Body of pancreas (tissue), 4 donors: ENCODE data around the gene MRPL24. TPM values are rescaled to one million over a fixed set of nuclear protein-coding genes. Genes with fewer than 3 reads are reported as not detected.
A peak's percentile ranks its signal among the peaks of the same experiment; 100 is the strongest.
"Not testable (repeated sequence)": the region's sequence is repeated elsewhere in the genome, so short reads cannot be mapped to it uniquely, and the experiment has no call there.

Experiments used
- ATAC-seq: fragments of 150-250 bp; one replicate; pipeline ENCODE4 v1.9.1; 2016
- DNase-seq, 4 donors: peaks; one replicate each; pipeline ENCODE4 v3.0.0-alpha.2; 2019
- H3K27ac ChIP-seq, 4 donors: fragments of 200-600 bp; sonication (generic); 1 replicate in 3 of 4; 2 replicates in 1 of 4; pipeline versions ENCODE4 v1.5.1 to v1.6.1; 2016 to 2019; ENCODE audit warnings: mild to moderate bottlenecking in 1 of 4, mixed read lengths in 1 of 4, moderate library complexity in 1 of 4
- H3K27me3 ChIP-seq, 2 donors: fragments of 200-600 bp; sonication (generic); one replicate each; pipeline ENCODE4 v1.6.0; 2016; ENCODE audit warnings: mild to moderate bottlenecking in 1 of 2
- H3K36me3 ChIP-seq, 2 donors: fragments of 200-600 bp; sonication (generic); replicated peaks in 1 of 2; 2 replicates each; pipeline ENCODE4 v1.5.1; 2016; ENCODE audit warnings: low read depth in 2 of 2; ENCODE audit not compliant: insufficient read depth in 1 of 2
- H3K4me1 ChIP-seq: fragments of 200-600 bp; sonication (generic); one replicate; pipeline ENCODE4 v1.6.0; 2016
- H3K4me3 ChIP-seq, 2 donors: fragments of 200-600 bp; sonication (generic); 1 replicate in 1 of 2; 2 replicates in 1 of 2; pipeline ENCODE4 v1.5.1; 2016 to 2019
- H3K9me3 ChIP-seq, 3 donors: fragments of 200-600 bp; sonication (generic); 1 replicate in 2 of 3; 2 replicates in 1 of 3; pipeline ENCODE4 v1.5.1; 2016
- POLR2A ChIP-seq, 3 donors: fragments of 450-650 bp; IDR thresholded peaks; one replicate each; pipeline ENCODE4 v1.6.1; 2016; ENCODE audit warnings: antibody characterized with exemption in 3 of 3, mild to moderate bottlenecking in 2 of 3
- WGBS, 2 donors: methylation state at CpG; one replicate each; pipeline ENCODE4 v1.1.5; 2017; 5-methylcytosine and 5-hydroxymethylcytosine counted together
- intact Hi-C: fragments of 100-400 bp; cut with DNase I; formaldehyde crosslinking; loops from one replicate; pipeline ENCODE4 v1.15.1; 2023
- total RNA-seq, 2 donors: library from RNA; depleted of rRNA; stranded (reverse); fragments of >200 nt; gene quantifications; one replicate each; pipeline ENCODE4 v1.1.0, GENCODE V29; 2016
- TF ChIP-seq, protein P1 (sequence below), 7 experiments: fragments of 450-650 bp in 4 of 7; fragments of 200-600 bp in 3 of 7; sonication (generic) in 3 of 7; IDR thresholded peaks; one replicate each; pipeline ENCODE4 v1.5.1; 2016 to 2019; ENCODE audit warnings: antibody characterized with exemption in 7 of 7

Gene MRPL24
- total RNA-seq, 2 donors from 2014 or later = 25.2 to 62.0 TPM

DNA sequence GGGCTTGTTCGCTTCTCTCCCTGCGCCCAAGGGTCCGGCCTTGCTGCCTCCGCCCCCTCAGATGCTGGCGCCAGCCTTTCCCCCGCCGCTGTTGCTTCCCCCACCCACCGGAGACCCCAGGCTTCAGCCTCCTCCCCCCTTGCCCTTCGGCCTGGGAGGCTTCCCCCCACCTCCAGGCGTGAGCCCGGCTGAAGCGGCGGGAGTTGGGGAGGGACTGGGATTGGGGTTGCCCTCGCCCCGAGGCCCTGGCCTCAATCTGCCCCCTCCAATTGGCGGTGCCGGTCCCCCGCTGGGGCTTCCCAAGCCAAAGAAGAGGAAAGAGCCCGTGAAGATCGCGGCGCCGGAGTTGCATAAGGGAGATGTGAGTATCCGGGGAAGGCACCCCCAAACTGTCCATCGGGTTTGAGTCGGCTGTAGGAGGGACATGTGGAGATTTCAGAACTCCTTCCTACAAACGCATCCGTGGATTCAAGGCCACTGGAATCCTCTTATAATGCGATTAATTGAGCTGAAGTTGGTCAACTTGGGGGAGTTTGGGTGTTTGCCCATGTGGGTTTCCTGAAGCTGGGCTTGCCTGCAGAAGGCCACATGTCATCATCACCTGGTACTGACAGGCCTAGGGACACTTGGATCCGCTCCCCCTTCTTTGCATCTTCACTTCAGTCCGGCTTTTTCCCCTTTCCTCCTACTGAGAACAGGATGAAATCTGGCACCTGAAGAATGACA, 27.2 kb upstream of the MRPL24 start:
- Histone ChIP-seq H3K27me3 (no peaks in the 10 kb centered on the region), H3K4me3 (peak overlapping the region; percentile 75 to 87), H3K9me3 (no peaks in the 10 kb centered on the region), H3K4me1 (peaks cover 46% of the 10 kb centered on the region), H3K36me3 (peaks cover 0 to 2% of the 10 kb centered on the region in 2 donors), H3K27ac (peak overlapping the region; percentile 82 to 96 (median 93))
- WGBS, 2 donors = 0 to 1% methylated on average over 20 to 30 of the region's 31 CpGs
- no peak for TF ChIP-seq POLR2A (IDR thresholded peaks at IDR 0.05)
- TF ChIP-seq, protein P1, sequence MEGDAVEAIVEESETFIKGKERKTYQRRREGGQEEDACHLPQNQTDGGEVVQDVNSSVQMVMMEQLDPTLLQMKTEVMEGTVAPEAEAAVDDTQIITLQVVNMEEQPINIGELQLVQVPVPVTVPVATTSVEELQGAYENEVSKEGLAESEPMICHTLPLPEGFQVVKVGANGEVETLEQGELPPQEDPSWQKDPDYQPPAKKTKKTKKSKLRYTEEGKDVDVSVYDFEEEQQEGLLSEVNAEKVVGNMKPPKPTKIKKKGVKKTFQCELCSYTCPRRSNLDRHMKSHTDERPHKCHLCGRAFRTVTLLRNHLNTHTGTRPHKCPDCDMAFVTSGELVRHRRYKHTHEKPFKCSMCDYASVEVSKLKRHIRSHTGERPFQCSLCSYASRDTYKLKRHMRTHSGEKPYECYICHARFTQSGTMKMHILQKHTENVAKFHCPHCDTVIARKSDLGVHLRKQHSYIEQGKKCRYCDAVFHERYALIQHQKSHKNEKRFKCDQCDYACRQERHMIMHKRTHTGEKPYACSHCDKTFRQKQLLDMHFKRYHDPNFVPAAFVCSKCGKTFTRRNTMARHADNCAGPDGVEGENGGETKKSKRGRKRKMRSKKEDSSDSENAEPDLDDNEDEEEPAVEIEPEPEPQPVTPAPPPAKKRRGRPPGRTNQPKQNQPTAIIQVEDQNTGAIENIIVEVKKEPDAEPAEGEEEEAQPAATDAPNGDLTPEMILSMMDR (IDR thresholded peaks at IDR 0.05) = no peak
- ATAC-seq = no peak
- DNase-seq = peak in 2 of 4 donors; percentile 27 to 36
- intact Hi-C loops = no loop called here

DNA sequence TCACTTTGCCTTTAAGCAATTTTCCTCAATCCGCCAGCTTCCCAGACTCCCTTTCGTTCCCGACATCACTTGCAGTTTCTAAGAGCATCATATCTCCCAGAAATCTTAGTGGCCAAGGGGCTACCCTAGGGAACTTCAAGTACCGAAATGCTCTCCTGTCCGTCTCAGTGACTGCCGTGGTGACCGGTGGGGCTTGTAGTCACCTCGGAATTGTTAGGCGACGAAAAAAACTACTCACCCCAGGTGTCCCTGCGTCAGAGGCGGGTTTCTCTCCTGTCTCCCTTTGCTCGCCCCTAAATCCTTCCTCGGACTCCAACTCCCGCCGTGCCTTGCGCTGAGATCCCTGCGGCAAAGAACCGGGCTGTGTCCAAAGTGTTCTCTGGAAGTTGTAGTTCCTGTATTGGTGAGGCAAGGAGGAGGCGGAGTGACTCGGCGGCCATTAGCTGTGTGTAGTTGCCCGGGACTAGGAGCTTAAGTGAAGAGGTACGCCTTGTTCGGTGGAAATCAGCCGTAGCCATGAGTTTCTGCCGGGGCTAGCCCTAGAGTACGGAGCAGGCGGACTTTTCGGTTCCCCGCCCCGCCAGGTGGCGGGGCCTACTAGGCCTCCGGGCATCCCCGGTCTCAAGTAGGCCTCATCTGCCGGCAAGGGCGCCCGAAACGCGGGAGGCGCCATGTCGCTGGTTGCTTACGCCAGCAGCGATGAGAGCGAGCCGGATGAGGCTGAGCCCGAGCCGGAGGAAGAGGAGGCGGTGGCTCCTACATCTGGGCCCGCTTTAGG, 26.4 kb upstream of the MRPL24 start, which contains the start of gene PRCC:
TSS of gene PRCC (plus strand) at position 435 of the 778 bp plus-strand sequence. CDS start at position 672, 237 bp downstream.
- intact Hi-C loops = no loop called here
- H3K27me3 ChIP-seq = no peaks in the 10 kb centered on the region
- H3K27ac ChIP-seq = peak within 1 kb of the TSS; percentile 82 to 96 (median 93)
- H3K9me3 ChIP-seq = no peaks in the 10 kb centered on the region
- H3K4me1 ChIP-seq = peaks cover 39% of the 10 kb centered on the region
- peak; percentile 95 for ATAC-seq
- WGBS, 2 donors = 0% methylated on average over 20 to 50 of the region's 50 CpGs
- H3K4me3 ChIP-seq = peak within 1 kb of the TSS; percentile 75 to 87
- peak; percentile 97 to 99 (median 98) for DNase-seq
- TF ChIP-seq, protein P1 (IDR thresholded peaks at IDR 0.05) = peak in 2 of 7 experiments; percentile 5 to 6
- TF ChIP-seq POLR2A (IDR thresholded peaks at IDR 0.05) = peak; percentile 15 to 67 (median 66)
- H3K36me3 ChIP-seq = peaks cover 0 to 2% of the 10 kb centered on the region in 2 donors

DNA sequence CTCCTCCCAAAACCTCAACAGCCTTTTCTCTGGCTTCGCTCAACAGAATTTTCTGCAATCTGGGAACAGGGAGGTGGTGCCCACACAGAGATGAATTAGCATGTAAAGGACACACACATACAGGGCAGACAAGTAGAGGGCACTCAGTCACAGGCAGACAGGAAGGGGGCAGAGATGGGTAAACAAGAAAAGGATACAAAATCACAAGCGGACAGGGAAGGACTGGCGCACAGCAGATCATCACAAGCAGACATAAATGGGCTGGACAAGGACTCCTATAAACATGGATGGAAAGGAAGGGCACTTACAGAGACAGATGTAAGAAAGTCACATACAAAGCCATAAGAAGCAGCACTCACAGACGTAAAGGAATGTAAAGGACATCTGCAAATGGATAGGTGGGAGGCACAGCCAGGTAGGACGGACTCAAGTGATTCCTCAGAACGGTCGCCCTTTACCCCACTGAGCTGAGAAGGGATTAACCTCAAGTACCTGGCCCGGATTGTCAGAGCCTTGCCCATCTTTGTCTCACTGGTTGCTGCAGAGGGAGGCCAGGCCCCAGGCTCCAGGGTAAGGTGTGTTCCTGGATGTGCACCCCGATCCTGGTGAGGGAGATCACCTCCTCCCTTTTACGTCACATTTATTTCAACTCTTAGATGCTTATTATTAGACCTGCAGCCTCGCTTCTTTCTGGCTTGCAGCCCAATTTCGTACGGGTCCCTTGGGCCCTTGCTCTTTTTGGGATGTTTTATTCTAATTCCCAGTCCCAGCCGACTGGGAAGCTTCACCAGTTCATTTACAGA, 25.6 kb upstream of the MRPL24 start:
- Histone ChIP-seq H3K27ac (peak overlapping the region; percentile 53 to 96 (median 76)), H3K27me3 (no peaks in the 10 kb centered on the region), H3K36me3 (peaks cover 0 to 2% of the 10 kb centered on the region in 2 donors), H3K9me3 (no peaks in the 10 kb centered on the region), H3K4me3 (peak overlapping the region; percentile 30 to 38), H3K4me1 (peaks cover 38% of the 10 kb centered on the region)
- WGBS, 2 donors = 5 to 7% methylated on average over 14 of the region's 14 CpGs
- peak in 1 of 3 donors; percentile 37 for TF ChIP-seq POLR2A (IDR thresholded peaks at IDR 0.05)
- TF ChIP-seq, protein P1 (IDR thresholded peaks at IDR 0.05) = no peak
- ATAC-seq (peak; percentile 6), DNase-seq (no peak)
- intact Hi-C loops = no loop called here

DNA sequence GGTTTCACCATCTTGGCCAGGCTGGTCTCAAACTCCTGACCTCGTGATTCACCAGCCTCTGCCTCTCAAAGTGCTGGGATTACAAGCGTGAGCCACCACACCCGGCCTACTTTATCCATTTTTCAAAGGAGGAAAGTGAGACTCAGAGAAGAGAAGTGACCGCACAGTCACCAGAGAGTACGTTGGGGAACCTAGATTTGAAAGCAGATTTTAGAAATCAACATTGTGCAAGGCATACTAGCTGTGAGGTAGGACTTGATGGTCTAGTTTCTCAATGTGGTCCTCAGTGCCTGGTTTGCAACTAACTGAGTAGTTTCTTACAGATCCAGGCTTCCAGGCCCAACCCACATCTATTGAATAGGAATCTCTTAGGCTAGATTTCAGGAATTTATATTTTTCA, 24.8 kb upstream of the MRPL24 start:
- TF ChIP-seq, protein P1 (IDR thresholded peaks at IDR 0.05) = no peak
- TF ChIP-seq POLR2A (IDR thresholded peaks at IDR 0.05) = no peak
- no peaks in the 10 kb centered on the region for H3K36me3 ChIP-seq
- no peak overlapping the region for H3K27ac ChIP-seq
- no peak overlapping the region for H3K4me3 ChIP-seq
- H3K4me1 ChIP-seq = peaks cover 30% of the 10 kb centered on the region
- no peak for ATAC-seq
- no peaks in the 10 kb centered on the region for H3K27me3 ChIP-seq
- intact Hi-C loops = no loop called here
- no peak for DNase-seq
- no peaks in the 10 kb centered on the region for H3K9me3 ChIP-seq
- WGBS, 2 donors = 80 to 84% methylated on average over 5 of the region's 5 CpGs

DNA sequence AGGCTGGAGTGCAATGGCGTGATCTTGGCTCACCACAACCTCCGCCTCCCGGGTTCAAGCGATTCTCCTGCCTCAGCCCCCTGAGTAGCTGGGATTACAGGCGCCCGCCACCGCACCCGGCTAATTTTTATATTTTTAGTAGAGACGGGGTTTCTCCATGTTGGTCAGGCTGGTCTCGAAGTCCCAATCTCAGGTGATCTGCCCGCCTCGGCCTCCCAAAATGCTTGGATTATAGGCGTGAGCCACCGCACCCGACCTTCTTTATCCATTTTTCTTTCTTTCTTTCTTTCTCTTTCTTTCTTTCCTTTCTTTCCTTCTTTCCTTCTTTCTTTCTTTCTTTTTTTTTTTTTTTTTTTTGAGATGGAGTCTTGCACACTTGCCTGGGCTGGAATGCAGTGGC, 24.2 kb upstream of the MRPL24 start:
- H3K36me3 ChIP-seq, DNase-seq, H3K27ac ChIP-seq, H3K9me3 ChIP-seq, intact Hi-C loops, H3K27me3 ChIP-seq, ATAC-seq, H3K4me3 ChIP-seq: not testable (repeated sequence)
- 94 to 99% methylated on average over 14 to 15 of the region's 15 CpGs for WGBS, 2 donors
- H3K4me1 ChIP-seq = peaks cover 25% of the 10 kb centered on the region
